Smooth muscle cell (in vitro differentiated cells): ENCODE data around the gene ANKHD1. TPM values are rescaled to one million over a fixed set of nuclear protein-coding genes. Genes with fewer than 3 reads are reported as not detected.

Experiments used
- DNase-seq: peaks from one replicate; lab custom pipeline; 2025; ENCODE audit not compliant: unreplicated experiment; lab: John Stamatoyannopoulos, UW
- H2AFZ ChIP-seq: fragments of 200-600 bp; sonication (generic); 2 replicates; pipeline ENCODE4 v1.6.0; 2016; ENCODE audit warnings: antibody characterized with exemption, low read depth, mild to moderate bottlenecking
- H3F3A ChIP-seq: fragments of 200-600 bp; sonication (generic); 2 replicates; pipeline ENCODE4 v1.6.0; 2017; ENCODE audit warnings: antibody characterized with exemption, low read depth
- H3K27ac ChIP-seq: fragments of 200-600 bp; sonication (generic); 2 replicates; pipeline ENCODE4 v1.5.1; 2016; ENCODE audit warnings: low read depth, mild to moderate bottlenecking
- H3K27me3 ChIP-seq: fragments of 200-600 bp; sonication (generic); 2 replicates; pipeline ENCODE4 v1.6.1; 2016; ENCODE audit warnings: low read depth, mild to moderate bottlenecking
- H3K36me3 ChIP-seq: fragments of 200-600 bp; sonication (generic); 2 replicates; pipeline ENCODE4 v1.5.1; 2016; ENCODE audit warnings: low read depth
- H3K4me1 ChIP-seq: fragments of 200-600 bp; sonication (generic); 2 replicates; pipeline ENCODE4 v1.5.1; 2016; ENCODE audit warnings: low read depth
- H3K4me2 ChIP-seq: fragments of 200-600 bp; sonication (generic); 2 replicates; pipeline ENCODE4 v1.6.0; 2016; ENCODE audit warnings: mild to moderate bottlenecking
- H3K4me3 ChIP-seq: fragments of 200-600 bp; sonication (generic); 2 replicates; pipeline ENCODE4 v1.5.1; 2016; ENCODE audit warnings: mild to moderate bottlenecking
- H3K79me2 ChIP-seq: fragments of 200-600 bp; sonication (generic); 2 replicates; pipeline ENCODE4 v1.6.0; 2016; ENCODE audit warnings: low read depth, mild to moderate bottlenecking
- H3K9ac ChIP-seq: fragments of 200-600 bp; sonication (generic); 2 replicates; pipeline ENCODE4 v1.6.0; 2016; ENCODE audit warnings: low read depth
- H3K9me3 ChIP-seq: fragments of 200-600 bp; sonication (generic); replicated peaks from 2 replicates; pipeline ENCODE4 v1.5.1; 2016; ENCODE audit warnings: low read depth
- H4K20me1 ChIP-seq: fragments of 200-600 bp; sonication (generic); 2 replicates; pipeline ENCODE4 v1.6.0; 2016; ENCODE audit warnings: low read depth
- CTCF ChIP-seq: fragments of 200-600 bp; sonication (generic); IDR thresholded peaks from 2 replicates; pipeline ENCODE4 v1.5.1; 2017; ENCODE audit warnings: borderline replicate concordance, mild to moderate bottlenecking, antibody characterized with exemption; ENCODE audit not compliant: insufficient read depth, poor library complexity, severe bottlenecking
- WGBS: methylation state at CpG from one replicate; pipeline ENCODE4 v1.1.7; 2016; ENCODE audit warnings: low lambda C conversion rate; 5-methylcytosine and 5-hydroxymethylcytosine counted together
- polyA plus RNA-seq: library from polyadenylated mRNA; unstranded; fragments of >200 nt; fragmentation: Nextera tagmentation; extraction: Ambion mirVana; gene quantifications from 2 replicates; pipeline ENCODE4 v1.2.1, GENCODE V29; 2016
- total RNA-seq: library from RNA; depleted of rRNA; stranded (reverse); fragments of >200 nt; gene quantifications from 2 replicates; pipeline ENCODE4 v1.2.3, GENCODE V29; 2014

The ANKHD1 gene
- total and polyA plus RNA-seq, 2 experiments from 2014 or later: 37.9 to 56.1 TPM

GRCh38 chr5:140363631-140364471, 37.8 kb upstream of the ANKHD1 start:
- no peaks in the 10 kb centered on the region for H3K27me3 ChIP-seq
- H3K79me2 ChIP-seq: no peaks in the 10 kb centered on the region
- no peak for DNase-seq
- no peaks in the 10 kb centered on the region for H3K36me3 ChIP-seq
- no peaks in the 10 kb centered on the region for H3K9me3 ChIP-seq
- no peak overlapping the region for H3K9ac ChIP-seq
- no peak overlapping the region for H3K27ac ChIP-seq
- H3K4me2 ChIP-seq: peak overlapping the region; percentile 95
- H2AFZ ChIP-seq: peak overlapping the region; percentile 96
- TF ChIP-seq CTCF: no peak
- no peaks in the 10 kb centered on the region for H4K20me1 ChIP-seq
- H3F3A ChIP-seq: no peaks in the 10 kb centered on the region
- 69% methylated on average over 20 of the region's 20 CpGs for WGBS
- peak overlapping the region; percentile 48 for H3K4me3 ChIP-seq
- H3K4me1 ChIP-seq: no peaks in the 10 kb centered on the region

GRCh38 chr5:140364472-140364765, 37.2 kb upstream of the ANKHD1 start:
- no peaks in the 10 kb centered on the region for H4K20me1 ChIP-seq
- no peak for TF ChIP-seq CTCF
- no peaks in the 10 kb centered on the region for H3F3A ChIP-seq
- no peaks in the 10 kb centered on the region for H3K27me3 ChIP-seq
- H3K27ac ChIP-seq: no peak overlapping the region
- no peaks in the 10 kb centered on the region for H3K36me3 ChIP-seq
- H3K4me3 ChIP-seq: no peak overlapping the region
- no peaks in the 10 kb centered on the region for H3K9me3 ChIP-seq
- no peak overlapping the region for H3K4me2 ChIP-seq
- H2AFZ ChIP-seq: no peak overlapping the region
- no peaks in the 10 kb centered on the region for H3K4me1 ChIP-seq
- H3K79me2 ChIP-seq: no peaks in the 10 kb centered on the region
- no peak for DNase-seq
- H3K9ac ChIP-seq: no peak overlapping the region
- 95% methylated on average over 3 of the region's 3 CpGs for WGBS

GRCh38 chr5:140365282-140365681, 36.4 kb upstream of the ANKHD1 start:
- no peak for DNase-seq
- no peak overlapping the region for H3K9ac ChIP-seq
- H4K20me1 ChIP-seq: no peaks in the 10 kb centered on the region
- no peaks in the 10 kb centered on the region for H3K27me3 ChIP-seq
- no peak overlapping the region for H3K4me3 ChIP-seq
- no peaks in the 10 kb centered on the region for H3K9me3 ChIP-seq
- H3K4me2 ChIP-seq: no peak overlapping the region
- H3K36me3 ChIP-seq: no peaks in the 10 kb centered on the region
- no peak overlapping the region for H2AFZ ChIP-seq
- H3K4me1 ChIP-seq: no peaks in the 10 kb centered on the region
- 83% methylated on average over 3 of the region's 3 CpGs for WGBS
- no peaks in the 10 kb centered on the region for H3K79me2 ChIP-seq
- no peak overlapping the region for H3K27ac ChIP-seq
- TF ChIP-seq CTCF: no peak
- no peaks in the 10 kb centered on the region for H3F3A ChIP-seq

- no peak for DNase-seq
- Histone ChIP-seq H3K9ac (no peak overlapping the region), H3K79me2 (no peaks in the 10 kb centered on the region), H3K4me1 (no peaks in the 10 kb centered on the region), H3F3A (no peaks in the 10 kb centered on the region), H3K36me3 (no peaks in the 10 kb centered on the region), H3K4me3 (no peak overlapping the region), H4K20me1 (no peaks in the 10 kb centered on the region), H3K27ac (no peak overlapping the region), H3K4me2 (no peak overlapping the region), H2AFZ (no peak overlapping the region), H3K27me3 (no peaks in the 10 kb centered on the region), H3K9me3 (no peaks in the 10 kb centered on the region)
- TF ChIP-seq CTCF: no peak
- WGBS: 97% methylated on average over 4 of the region's 4 CpGs
Measured at GRCh38 chr5:140365941-140366340, 35.7 kb upstream of the ANKHD1 start.
